Body of pancreas (tissue), 4 donors: ENCODE data around the gene NRXN2. TPM values are rescaled to one million over a fixed set of nuclear protein-coding genes. Genes with fewer than 3 reads are reported as not detected.

ENCODE experiments used
- ATAC-seq: fragments of 150-250 bp; one replicate; pipeline ENCODE4 v1.9.1; 2016
- DNase-seq, 4 donors: peaks; one replicate each; pipeline ENCODE4 v3.0.0-alpha.2; 2019
- H3K27ac ChIP-seq, 4 donors: fragments of 200-600 bp; sonication (generic); 1 replicate in 3 of 4; 2 replicates in 1 of 4; pipeline versions ENCODE4 v1.5.1 to v1.6.1; 2016 to 2019; ENCODE audit warnings: mild to moderate bottlenecking in 1 of 4, mixed read lengths in 1 of 4, moderate library complexity in 1 of 4
- H3K27me3 ChIP-seq, 2 donors: fragments of 200-600 bp; sonication (generic); one replicate each; pipeline ENCODE4 v1.6.0; 2016; ENCODE audit warnings: mild to moderate bottlenecking in 1 of 2
- H3K36me3 ChIP-seq, 2 donors: fragments of 200-600 bp; sonication (generic); replicated peaks in 1 of 2; 2 replicates each; pipeline ENCODE4 v1.5.1; 2016; ENCODE audit warnings: low read depth in 2 of 2; ENCODE audit not compliant: insufficient read depth in 1 of 2
- H3K4me1 ChIP-seq: fragments of 200-600 bp; sonication (generic); one replicate; pipeline ENCODE4 v1.6.0; 2016
- H3K4me3 ChIP-seq, 2 donors: fragments of 200-600 bp; sonication (generic); 1 replicate in 1 of 2; 2 replicates in 1 of 2; pipeline ENCODE4 v1.5.1; 2016 to 2019
- H3K9me3 ChIP-seq, 3 donors: fragments of 200-600 bp; sonication (generic); 1 replicate in 2 of 3; 2 replicates in 1 of 3; pipeline ENCODE4 v1.5.1; 2016
- CTCF ChIP-seq, 7 experiments: fragments of 450-650 bp in 4 of 7; fragments of 200-600 bp in 3 of 7; sonication (generic) in 3 of 7; IDR thresholded peaks; one replicate each; pipeline ENCODE4 v1.5.1; 2016 to 2019; ENCODE audit warnings: antibody characterized with exemption in 7 of 7
- POLR2A ChIP-seq, 3 donors: fragments of 450-650 bp; IDR thresholded peaks; one replicate each; pipeline ENCODE4 v1.6.1; 2016; ENCODE audit warnings: antibody characterized with exemption in 3 of 3, mild to moderate bottlenecking in 2 of 3
- WGBS, 2 donors: methylation state at CpG; one replicate each; pipeline ENCODE4 v1.1.5; 2017; 5-methylcytosine and 5-hydroxymethylcytosine counted together
- intact Hi-C: fragments of 100-400 bp; cut with DNase I; formaldehyde crosslinking; loops from one replicate; pipeline ENCODE4 v1.15.1; 2023
- total RNA-seq, 2 donors: library from RNA; depleted of rRNA; stranded (reverse); fragments of >200 nt; gene quantifications; one replicate each; pipeline ENCODE4 v1.1.0, GENCODE V29; 2016

The NRXN2 gene
- total RNA-seq, 2 donors from 2014 or later, result 1.3 to 4.9 TPM

- peak; percentile 20 for ATAC-seq
- H3K27me3 ChIP-seq, result no peaks in the 10 kb centered on the region
Observed at GRCh38 chr11:64649291-64649697, 73.7 kb downstream of the NRXN2 start.

GRCh38 chr11:64648551-64648950 lies 74.4 kb downstream of the NRXN2 start:
- no peak overlapping the region for H3K4me3 ChIP-seq
- TF ChIP-seq POLR2A (IDR thresholded peaks at IDR 0.05) (no peak), CTCF (IDR thresholded peaks at IDR 0.05) (no peak)
- intact Hi-C loops, result no loop called here
- no peak overlapping the region for H3K27ac ChIP-seq
- 85 to 97% methylated on average over 5 to 9 of the region's 9 CpGs for WGBS, 2 donors
- no peaks in the 10 kb centered on the region for H3K9me3 ChIP-seq
- H3K36me3 ChIP-seq, result no peaks in the 10 kb centered on the region
- peaks cover 9% of the 10 kb centered on the region for H3K4me1 ChIP-seq
- no peaks in the 10 kb centered on the region for H3K27me3 ChIP-seq
- no peak for DNase-seq
- no peak for ATAC-seq

More at GRCh38 chr11:64649291-64649697, 73.7 kb downstream of the NRXN2 start:
- Histone ChIP-seq H3K27ac (no peak overlapping the region), H3K36me3 (no peaks in the 10 kb centered on the region), H3K9me3 (no peaks in the 10 kb centered on the region), H3K4me3 (no peak overlapping the region), H3K4me1 (peaks cover 9% of the 10 kb centered on the region)
- intact Hi-C loops, result no loop called here
- DNase-seq, result peak; percentile 30 to 60 (median 48)
- peak in 5 of 7 experiments; percentile 24 to 50 (median 45) for TF ChIP-seq CTCF (IDR thresholded peaks at IDR 0.05)
- TF ChIP-seq POLR2A (IDR thresholded peaks at IDR 0.05), result no peak
- WGBS, 2 donors, result 14 to 21% methylated on average over 6 of the region's 6 CpGs

- intact Hi-C loops, result no loop called here
- Histone ChIP-seq H3K27me3 (peaks cover 0 to 4% of the 10 kb centered on the region in 2 donors), H3K4me3 (no peak overlapping the region), H3K36me3 (no peaks in the 10 kb centered on the region), H3K4me1 (peaks cover 13% of the 10 kb centered on the region), H3K27ac (no peak overlapping the region), H3K9me3 (no peaks in the 10 kb centered on the region)
- 77 to 81% methylated on average over 6 to 9 of the region's 9 CpGs for WGBS, 2 donors
- DNase-seq (no peak), ATAC-seq (no peak)
- TF ChIP-seq POLR2A (IDR thresholded peaks at IDR 0.05) (no peak), CTCF (IDR thresholded peaks at IDR 0.05) (no peak)
Observed at GRCh38 chr11:64647019-64647779, 75.8 kb downstream of the NRXN2 start.

GRCh38 chr11:64644647-64645275 lies 78.2 kb downstream of the NRXN2 start:
- TF ChIP-seq CTCF (IDR thresholded peaks at IDR 0.05) (no peak), POLR2A (IDR thresholded peaks at IDR 0.05) (no peak)
- 40 to 52% methylated on average over 10 to 11 of the region's 11 CpGs for WGBS, 2 donors
- intact Hi-C loops, result no loop called here
- H3K27me3 ChIP-seq, result peaks cover 0 to 6% of the 10 kb centered on the region in 2 donors
- H3K9me3 ChIP-seq, result no peaks in the 10 kb centered on the region
- ATAC-seq, result no peak
- no peaks in the 10 kb centered on the region for H3K36me3 ChIP-seq
- no peak for DNase-seq
- no peak overlapping the region for H3K4me3 ChIP-seq
- peaks cover 12% of the 10 kb centered on the region for H3K4me1 ChIP-seq
- H3K27ac ChIP-seq, result no peak overlapping the region
